ENCODE results near the gene PEPD. TPM values are rescaled to one million over a fixed set of nuclear protein-coding genes. Genes with fewer than 3 reads are reported as not detected.

The PEPD gene
- total RNA-seq, 1 experiment from 2014 or later = 30.2 TPM

DNA sequence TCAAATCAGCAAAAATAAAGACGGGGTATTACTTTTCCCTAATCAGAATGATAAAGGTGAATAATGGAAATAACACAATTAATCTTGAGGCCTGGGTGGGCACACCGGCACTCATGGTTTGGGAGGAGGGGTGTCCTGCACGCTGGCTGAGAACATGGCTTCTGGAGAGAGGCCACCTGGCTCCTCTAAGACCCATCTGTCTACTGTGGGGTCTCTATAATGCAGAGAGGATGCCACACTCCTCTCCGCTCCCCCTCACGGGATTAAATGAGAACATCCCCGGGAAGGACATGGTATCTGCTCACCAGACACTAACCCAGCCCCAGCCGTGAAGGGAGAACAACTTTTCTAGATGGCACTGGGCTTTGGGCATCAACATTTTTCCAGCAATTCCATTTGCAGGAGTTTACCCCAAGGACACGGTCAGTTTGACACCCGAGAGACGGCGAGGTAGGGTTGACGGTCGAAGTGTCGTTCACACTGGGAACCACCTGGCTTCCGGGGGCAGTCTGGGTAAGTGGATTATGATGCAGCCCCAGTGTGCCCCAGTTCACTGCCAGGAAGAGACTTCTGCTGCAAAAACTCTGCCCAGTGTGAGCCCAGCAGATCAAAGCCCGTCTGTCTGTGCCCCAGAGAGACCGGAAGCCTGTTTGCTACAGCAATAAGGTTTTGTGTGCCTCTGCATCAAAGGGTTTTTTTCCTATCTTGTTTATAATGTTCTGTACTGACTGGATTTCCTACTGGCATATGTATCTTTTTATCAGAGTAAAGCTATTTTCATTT is 91.5 kb downstream of the PEPD start:
- DNase-seq (ENCODE audit: extremely low read depth, low read depth) = no peak

DNA sequence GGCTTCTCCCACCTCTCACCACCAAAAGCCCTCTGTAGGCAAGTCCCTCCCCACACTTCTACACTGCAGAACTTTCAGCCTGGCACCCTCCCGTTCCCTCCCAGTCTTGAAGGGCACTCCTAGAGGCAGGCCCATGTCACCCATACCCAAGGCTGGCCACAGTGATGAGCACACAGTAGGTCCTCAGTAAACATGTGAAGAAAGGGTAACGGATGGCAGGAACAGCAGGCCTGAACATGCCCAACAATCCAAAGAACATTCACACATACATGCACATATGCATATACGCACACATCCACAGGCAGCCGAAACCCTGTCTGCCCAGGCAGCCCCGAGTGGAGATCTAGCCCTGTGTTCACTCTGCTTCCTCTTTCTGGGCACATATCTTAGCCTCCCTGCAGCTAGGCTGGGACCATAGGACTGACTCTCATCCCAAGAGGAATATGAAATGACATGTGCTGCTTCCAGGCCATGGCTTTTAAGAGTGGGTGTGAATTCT is 92.9 kb downstream of the PEPD start:
- DNase-seq (ENCODE audit: extremely low read depth, low read depth) = no peak

DNA sequence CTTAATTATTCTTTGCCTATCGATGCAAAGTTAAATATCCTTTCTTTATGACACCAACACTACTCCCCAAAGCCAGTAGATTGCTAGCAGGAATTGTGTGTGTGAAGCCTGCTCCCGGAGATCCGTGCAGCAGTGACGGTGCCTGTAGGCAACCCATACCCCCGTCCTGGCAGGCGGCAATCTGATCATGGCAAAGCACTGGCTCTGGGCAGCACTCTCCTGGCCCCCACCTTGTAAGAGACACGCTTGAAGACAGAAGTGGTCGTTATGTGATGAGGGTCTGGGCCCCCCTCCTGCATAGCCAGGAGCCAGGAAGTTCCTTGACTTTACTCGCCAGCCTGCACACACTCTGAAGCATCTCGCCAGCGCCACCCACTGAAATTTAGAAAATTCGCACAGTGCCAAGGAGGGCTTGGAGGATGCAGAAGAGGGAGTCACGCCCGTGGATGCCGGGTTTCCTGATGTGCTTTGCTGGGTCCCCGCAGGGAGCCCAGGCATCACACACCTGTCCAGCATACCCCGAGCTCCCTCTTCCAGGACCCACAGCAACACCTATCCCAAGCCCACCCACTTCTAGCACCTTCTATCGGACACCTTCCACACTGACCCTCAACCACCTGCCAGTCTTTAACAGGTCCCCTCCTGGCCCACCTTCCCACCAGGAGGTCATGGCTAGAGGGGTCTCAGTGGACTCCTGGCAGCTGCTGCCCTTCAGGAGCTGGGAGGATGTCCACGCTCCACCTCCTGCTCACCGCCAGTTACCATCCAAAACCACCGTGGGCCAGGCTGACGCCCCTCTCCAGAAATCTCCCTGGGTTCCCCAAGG is 93.6 kb downstream of the PEPD start:
- no peak for DNase-seq (ENCODE audit: extremely low read depth, low read depth)

DNA sequence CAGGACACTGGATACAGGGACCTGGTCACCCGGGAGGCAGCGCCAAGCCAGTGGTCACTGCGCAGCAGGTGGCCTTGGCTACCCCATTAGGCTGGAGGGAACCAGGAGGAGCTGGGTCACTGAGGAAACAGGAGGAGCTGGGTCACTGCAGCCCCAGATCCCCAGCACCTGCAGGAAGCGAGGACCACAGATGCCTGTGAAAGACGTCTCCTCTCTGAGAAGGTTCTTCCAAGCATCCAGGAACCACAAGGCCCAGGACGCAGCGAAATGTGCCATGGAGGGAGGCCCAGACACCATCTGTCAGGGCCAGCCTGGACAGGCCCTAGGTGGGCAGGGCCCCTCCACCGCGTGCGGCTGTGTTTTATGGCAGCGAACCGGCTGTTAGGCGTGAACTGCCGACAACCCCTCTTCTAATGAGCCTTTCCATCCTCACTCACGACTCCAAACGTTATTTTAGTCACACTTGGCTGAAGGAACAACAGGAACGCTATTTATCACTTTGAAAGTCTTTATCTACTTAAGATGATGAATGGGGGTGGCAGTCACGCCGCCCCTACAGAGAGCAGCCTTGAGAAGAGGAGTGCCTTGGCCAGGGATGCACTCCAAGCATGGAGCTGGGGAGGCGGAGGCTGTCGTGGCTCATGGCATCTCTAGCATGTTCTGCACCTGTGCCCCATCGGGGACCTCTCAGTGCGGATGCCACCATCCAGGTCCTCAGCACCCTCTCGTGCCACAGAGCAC is 94.8 kb downstream of the PEPD start:
- DNase-seq (ENCODE audit: extremely low read depth, low read depth) = no peak

DNA sequence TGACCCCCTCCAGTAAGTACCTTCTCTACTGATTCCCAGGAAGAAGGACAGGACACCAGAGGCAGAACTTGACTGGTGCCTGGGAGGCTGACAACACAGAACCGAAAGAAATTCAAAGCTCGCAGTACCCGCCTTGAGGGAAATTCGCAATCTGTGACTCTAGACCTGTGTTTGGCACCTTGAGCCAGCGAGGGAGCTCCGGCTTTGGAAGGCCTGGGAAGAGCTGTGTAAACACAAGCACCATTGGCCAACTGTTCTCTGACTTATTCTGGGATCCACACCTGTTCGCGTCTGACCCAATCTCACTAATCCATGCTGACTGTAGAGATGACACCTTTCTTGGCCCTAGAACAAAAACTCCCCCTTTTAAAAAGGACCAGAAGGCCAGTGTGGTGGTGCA is 97.4 kb downstream of the PEPD start:
- no peak for DNase-seq (ENCODE audit: extremely low read depth, low read depth)

DNA sequence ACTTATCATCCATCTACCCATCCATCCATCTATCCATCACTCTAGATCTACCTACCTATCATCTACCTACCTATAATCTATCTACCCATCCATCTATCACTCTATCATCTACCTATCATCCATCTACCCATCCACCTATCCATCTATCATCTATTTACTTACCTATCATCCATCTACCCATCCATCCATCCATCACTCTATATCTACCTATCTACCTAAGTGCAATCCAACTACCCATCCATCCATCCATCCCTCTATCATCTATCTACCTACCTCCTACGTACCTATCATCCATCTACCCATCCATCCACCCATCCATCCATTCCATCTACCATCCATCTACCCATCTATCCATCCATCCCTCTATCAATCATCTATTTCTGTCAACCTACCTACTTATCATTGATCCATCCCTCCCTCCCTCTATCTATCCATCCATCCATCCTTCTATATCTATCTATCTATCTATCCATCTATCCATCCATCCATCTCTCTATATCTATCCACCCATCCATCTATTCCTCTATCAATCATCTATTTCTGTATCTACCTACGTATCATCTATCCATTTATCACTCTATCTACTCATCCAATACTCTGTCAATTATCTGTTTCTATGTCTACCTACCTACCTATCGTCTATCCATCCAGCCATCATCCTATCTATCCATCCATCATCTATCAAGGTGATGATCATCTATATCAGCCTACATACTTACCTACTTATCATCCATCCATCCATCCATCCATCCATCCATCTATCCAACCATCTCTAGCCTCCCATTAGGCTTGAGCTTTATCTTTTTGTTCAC is 99.0 kb downstream of the PEPD start:
- DNase-seq (ENCODE audit: extremely low read depth, low read depth) = no peak

DNA sequence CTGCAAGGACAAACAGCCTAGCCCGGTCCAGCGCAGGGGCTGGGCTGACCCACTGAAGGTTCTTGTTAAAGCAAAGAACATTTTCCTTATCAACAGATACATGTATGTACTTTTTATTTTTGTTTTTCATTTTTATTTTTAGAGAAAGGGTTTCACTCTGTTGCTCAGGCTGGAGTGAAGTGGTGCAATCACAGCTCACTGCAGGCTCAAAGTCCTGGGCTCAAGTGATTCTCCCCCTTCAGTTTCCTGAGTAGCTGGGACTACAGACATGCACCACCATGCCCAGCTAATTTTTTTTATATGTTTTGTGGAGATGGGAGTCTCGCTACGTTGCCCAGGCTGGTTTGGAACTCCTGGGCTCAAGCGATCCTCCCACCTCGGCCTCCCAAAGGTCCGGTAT is 100.2 kb downstream of the PEPD start:
- DNase-seq (ENCODE audit: extremely low read depth, low read depth) = no peak

DNA sequence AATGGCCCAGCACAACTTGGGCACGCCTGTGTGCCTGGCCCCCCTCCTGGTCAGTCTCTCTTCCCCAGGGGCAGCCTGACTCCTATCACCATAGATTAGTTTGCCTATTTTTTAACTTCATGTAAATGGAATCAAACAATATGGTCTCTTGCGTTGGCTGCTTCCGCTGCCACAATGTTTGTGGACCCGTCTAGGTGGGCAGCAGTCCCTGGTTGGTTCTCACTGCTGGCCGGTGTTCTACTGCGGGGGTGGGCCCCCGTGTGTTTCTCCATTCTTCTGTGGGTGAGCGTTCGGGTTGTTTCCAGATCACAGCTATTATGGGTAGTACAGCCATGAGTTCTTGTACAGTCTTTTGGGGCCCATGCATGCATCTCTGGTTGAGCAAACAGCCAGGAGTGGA is 100.8 kb downstream of the PEPD start:
- no peak for DNase-seq (ENCODE audit: extremely low read depth, low read depth)

DNA sequence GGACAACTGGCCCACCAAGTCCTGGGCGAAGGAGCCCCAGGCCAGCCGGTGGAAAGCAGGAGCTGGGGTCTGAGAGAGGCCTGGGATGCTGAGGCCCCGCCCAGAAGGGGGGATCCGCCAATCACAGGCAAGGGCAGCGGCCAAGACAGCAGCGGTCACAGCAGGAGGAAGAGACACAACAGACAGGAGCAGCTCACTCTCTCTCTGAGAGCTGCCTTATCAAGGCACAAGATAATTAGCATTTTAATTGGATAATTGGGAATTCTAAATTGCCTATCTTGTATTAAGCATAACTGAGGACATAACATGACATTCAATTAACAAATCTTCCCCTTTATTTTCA is 101.8 kb downstream of the PEPD start:
- DNase-seq (ENCODE audit: extremely low read depth, low read depth) = no peak

DNA sequence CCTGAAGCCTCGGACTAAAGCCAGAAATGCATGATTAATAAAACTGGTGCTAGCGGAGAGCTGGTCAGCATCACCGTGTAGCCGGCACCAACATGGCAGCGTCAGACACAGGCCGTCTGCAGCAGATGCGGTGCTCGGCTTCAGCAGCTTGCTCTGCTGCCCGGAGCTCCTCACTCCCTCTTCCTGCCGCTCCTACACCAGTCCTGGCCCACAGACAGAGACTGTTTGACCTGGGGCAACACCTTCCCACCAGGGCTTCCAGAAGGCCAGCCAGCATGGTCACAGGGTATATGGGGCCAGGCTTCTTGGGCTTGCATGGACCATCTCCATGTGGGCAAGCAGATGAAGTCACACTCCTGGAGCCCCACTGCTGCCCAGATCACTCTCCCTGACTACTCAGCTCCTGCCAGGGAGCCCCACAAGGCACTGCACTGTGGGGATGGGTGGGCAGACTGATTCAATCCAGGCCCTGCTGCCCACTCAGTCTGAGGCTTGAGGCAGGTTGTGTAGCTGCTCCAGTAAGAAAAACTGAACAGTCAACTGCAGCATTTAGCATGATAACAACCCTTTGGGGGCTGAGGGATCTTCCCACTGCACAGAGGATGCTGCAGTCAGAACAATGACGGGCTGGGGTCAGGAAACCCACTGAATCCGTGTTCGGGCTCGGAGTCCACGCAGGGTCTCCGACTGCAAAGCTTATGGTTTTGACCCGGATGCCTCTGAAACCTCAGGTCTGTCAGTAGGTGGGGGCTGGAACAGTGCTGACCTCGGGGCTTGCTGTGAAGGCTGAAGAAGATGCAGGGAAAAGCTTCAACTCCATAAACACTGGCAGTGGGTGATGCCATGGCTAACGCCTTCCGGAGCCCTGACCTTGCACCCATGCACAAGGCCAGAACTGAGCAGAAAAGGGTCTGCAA is 102.5 kb downstream of the PEPD start:
- no peak for DNase-seq (ENCODE audit: extremely low read depth, low read depth)

DNA sequence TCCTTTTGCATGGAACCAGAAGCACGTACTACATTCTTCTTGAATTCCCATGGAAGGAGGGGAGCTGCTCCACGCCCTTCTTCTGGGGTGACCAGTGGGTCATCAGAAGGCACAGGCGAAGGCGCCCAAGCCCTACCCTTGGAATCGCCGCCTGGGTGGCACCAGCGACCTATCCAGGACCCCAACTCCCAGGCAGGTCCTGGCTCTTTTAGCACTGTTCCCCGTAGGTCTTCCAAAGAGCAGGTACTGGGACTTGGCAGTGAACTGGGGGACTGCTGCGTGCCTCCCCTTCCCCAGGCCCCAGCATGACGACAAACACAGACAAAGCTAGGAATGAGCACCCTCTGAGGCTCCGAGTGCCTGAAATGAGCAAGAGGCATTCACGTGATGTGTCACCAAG is 103.1 kb downstream of the PEPD start:
- no peak for DNase-seq (ENCODE audit: extremely low read depth, low read depth)

DNA sequence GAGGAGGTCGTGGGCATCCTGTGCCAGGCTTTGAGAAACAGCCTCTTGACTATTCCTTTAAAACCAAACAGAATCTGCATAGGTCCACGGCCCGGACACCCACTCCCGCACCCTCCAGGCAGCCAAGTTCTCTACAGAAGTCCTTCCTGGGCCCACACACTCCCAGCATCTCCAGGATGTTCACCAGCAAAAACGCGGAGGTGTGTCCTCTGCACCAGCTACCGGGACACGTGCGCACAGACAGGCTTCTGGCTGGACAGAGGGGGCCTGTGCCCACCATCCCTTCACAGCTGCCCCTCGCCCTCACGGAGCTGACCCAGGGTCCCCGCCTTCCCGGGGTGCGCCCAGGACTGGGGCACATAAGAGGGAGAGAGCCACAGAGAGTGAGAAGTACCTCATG is 103.8 kb downstream of the PEPD start:
- DNase-seq (ENCODE audit: extremely low read depth, low read depth) = no peak

DNA sequence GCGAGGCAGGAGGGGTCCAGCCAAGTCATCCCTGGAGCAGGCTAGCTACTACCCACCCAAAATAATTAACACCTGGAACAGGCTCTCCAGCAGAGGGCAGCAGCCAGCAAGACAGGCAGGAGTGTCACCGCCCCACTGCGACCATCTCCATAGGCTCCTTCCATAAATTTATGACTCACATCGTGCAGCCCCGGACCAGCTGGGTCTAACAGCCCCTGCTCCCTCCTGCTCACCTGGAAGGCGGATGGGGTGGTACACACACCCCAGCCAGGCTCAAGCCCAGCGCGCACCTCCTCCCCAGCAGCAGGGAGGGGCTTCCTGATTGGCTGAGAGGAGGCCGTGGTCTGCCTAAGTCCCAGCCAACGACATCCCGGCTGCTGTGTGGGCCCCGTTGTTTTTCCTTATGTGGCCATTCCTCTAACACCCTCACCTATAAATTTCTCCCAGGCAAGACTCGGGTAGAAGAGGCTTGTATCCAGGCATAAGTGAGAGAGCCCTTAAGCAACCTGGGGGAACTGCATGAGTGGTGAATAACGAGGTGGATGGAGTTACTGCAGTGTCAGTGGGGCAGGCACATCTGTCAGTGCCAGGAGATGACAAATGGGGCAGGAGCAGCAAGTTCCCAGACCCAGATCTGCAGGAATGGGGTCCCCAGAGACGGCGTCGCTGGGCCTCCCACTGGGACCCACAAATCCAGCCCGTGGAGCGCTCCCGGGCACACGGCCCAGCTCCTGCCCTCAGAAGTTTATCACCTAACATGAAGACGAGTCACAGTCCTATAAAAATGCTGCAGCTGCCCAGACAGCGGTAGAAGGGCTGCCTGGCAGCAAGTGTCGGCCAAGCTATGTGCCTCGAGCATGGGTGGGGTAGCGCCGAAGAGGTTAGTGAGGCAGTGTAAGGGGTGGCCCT is 105.0 kb downstream of the PEPD start:
- DNase-seq (ENCODE audit: extremely low read depth, low read depth) = peak; percentile 59

DNA sequence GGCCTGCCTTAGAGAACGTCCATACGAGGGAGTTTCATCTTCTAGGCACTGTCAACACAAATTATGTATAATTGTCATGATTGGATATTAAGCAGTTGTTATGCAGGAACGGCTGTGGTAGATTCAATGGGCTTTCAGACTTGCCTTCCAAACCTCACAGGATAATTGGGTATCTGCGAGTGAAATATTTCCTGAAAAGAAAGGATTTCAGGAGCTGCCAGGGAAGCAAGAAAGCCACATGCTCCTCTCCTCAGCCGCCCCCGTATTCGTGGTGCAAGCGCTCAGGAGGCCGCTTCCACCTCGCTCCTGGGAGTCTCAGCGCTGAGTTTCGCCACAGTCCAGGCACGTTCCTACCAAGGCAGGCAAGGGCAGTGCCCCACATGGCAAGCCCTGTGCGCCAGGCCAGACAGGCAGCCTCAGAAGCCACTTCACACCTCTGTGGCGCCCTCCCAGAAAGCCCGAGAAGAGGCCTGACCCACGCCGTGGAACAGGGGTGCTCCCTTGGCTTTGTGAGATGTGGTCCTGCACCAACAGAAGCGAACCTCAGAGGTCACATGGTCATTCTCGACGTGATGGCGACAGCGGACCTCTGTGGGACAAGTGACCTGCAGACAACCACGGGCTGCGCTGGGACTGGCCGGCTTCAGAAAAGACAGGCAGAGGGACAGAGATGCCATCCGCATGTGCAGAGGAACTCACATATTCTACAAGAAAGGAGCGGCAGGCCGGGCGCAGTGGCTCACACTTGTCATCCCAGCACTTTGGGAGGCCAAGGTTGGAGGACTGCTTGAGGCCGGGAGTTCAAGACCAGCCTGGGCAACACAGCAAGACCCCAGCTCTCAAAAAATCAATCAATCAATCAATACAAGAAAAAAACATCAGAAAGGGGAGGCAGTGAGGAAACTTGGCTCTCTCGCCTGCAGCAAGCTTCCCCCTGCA is 106.7 kb downstream of the PEPD start:
- no peak for DNase-seq (ENCODE audit: extremely low read depth, low read depth)

DNA sequence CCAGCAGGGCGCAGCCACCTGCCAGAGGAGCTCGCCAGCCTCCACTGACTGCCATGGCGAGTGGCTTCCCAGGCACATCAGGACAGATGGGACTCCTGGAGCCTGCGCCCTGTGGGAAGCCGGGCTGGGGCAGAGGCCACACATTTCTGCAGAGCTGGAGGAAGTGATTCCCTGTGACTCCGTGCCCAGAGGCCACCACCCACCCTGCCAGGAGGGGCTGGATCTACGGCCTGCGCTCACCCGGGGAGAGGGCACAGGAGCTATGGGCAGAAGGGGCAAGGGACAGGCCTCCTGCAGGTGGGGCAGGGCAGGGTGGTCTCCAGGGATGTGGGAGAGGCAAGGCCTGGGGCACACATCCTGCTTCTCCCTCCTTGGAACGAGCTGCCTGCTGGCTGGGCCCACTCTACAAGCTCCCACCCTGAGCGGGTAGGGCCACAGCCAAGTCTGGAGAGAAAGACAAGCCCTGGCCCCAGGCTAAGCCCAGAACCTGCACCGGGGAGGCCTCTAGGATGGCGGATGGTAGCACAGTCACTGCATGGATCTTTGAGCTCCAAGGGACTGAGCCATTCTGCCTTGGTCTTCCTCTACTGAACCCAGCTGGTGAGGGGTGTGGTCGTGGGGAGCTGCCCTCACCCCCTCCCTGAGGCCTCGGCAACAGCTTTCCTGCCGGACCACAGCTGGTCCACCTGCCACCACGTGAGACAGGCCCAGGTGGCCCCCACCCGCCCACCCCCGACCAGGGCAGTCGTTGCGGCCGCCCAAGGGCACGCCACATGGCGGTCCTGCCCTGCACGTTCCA is 107.5 kb downstream of the PEPD start:
- no peak for DNase-seq (ENCODE audit: extremely low read depth, low read depth)

DNA sequence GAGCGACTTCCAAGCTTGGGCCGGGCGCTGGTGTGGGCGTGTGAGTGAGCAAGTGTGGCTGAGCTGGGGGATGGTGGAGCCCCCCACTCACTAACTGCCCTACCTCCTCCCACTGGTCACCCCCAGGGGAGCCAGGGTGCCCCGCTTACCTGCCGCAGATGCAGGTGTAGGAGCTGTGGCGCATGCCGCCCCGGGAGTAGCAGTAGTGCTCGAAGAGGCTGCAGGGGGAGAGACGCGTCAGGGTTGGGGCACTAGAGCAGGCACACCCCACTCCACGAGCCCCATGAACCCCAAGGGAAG is 108.2 kb downstream of the PEPD start:
- no peak for DNase-seq (ENCODE audit: extremely low read depth, low read depth)
